Body of pancreas (tissue), 4 donors: ENCODE results near the gene TGM1. TPM values are rescaled to one million over a fixed set of nuclear protein-coding genes. Genes with fewer than 3 reads are reported as not detected.

ENCODE experiments used
- ATAC-seq: fragments of 150-250 bp; one replicate; pipeline ENCODE4 v1.9.1; 2016
- DNase-seq, 4 donors: peaks; one replicate each; pipeline ENCODE4 v3.0.0-alpha.2; 2019
- H3K27ac ChIP-seq, 4 donors: fragments of 200-600 bp; sonication (generic); 1 replicate in 3 of 4; 2 replicates in 1 of 4; pipeline versions ENCODE4 v1.5.1 to v1.6.1; 2016 to 2019; ENCODE audit warnings: mild to moderate bottlenecking in 1 of 4, mixed read lengths in 1 of 4, moderate library complexity in 1 of 4
- H3K27me3 ChIP-seq, 2 donors: fragments of 200-600 bp; sonication (generic); one replicate each; pipeline ENCODE4 v1.6.0; 2016; ENCODE audit warnings: mild to moderate bottlenecking in 1 of 2
- H3K36me3 ChIP-seq, 2 donors: fragments of 200-600 bp; sonication (generic); replicated peaks in 1 of 2; 2 replicates each; pipeline ENCODE4 v1.5.1; 2016; ENCODE audit warnings: low read depth in 2 of 2; ENCODE audit not compliant: insufficient read depth in 1 of 2
- H3K4me1 ChIP-seq: fragments of 200-600 bp; sonication (generic); one replicate; pipeline ENCODE4 v1.6.0; 2016
- H3K4me3 ChIP-seq, 2 donors: fragments of 200-600 bp; sonication (generic); 1 replicate in 1 of 2; 2 replicates in 1 of 2; pipeline ENCODE4 v1.5.1; 2016 to 2019
- H3K9me3 ChIP-seq, 3 donors: fragments of 200-600 bp; sonication (generic); 1 replicate in 2 of 3; 2 replicates in 1 of 3; pipeline ENCODE4 v1.5.1; 2016
- CTCF ChIP-seq, 7 experiments: fragments of 450-650 bp in 4 of 7; fragments of 200-600 bp in 3 of 7; sonication (generic) in 3 of 7; IDR thresholded peaks; one replicate each; pipeline ENCODE4 v1.5.1; 2016 to 2019; ENCODE audit warnings: antibody characterized with exemption in 7 of 7
- POLR2A ChIP-seq, 3 donors: fragments of 450-650 bp; IDR thresholded peaks; one replicate each; pipeline ENCODE4 v1.6.1; 2016; ENCODE audit warnings: antibody characterized with exemption in 3 of 3, mild to moderate bottlenecking in 2 of 3
- WGBS, 2 donors: methylation state at CpG; one replicate each; pipeline ENCODE4 v1.1.5; 2017; 5-methylcytosine and 5-hydroxymethylcytosine counted together
- intact Hi-C: fragments of 100-400 bp; cut with DNase I; formaldehyde crosslinking; loops from one replicate; pipeline ENCODE4 v1.15.1; 2023
- total RNA-seq, 2 donors: library from RNA; depleted of rRNA; stranded (reverse); fragments of >200 nt; gene quantifications; one replicate each; pipeline ENCODE4 v1.1.0, GENCODE V29; 2016

The TGM1 gene
- total RNA-seq, 2 donors from 2014 or later, result 2.9 to 13.8 TPM

GRCh38 chr14:24307156-24307574, 44.2 kb upstream of the TGM1 start:
- Histone ChIP-seq H3K9me3 (no peaks in the 10 kb centered on the region), H3K27me3 (no peaks in the 10 kb centered on the region), H3K4me3 (no peak overlapping the region), H3K27ac (peak overlapping the region; percentile 77 to 92 (median 82)), H3K4me1 (peaks cover 62% of the 10 kb centered on the region), H3K36me3 (peaks cover 6 to 32% of the 10 kb centered on the region in 2 donors)
- ATAC-seq, result no peak
- TF ChIP-seq CTCF (IDR thresholded peaks at IDR 0.05) (no peak), POLR2A (IDR thresholded peaks at IDR 0.05) (no peak)
- intact Hi-C loops, result no loop called here
- peak in 1 of 4 donors; percentile 50 for DNase-seq
- 74 to 75% methylated on average over 10 to 11 of the region's 11 CpGs for WGBS, 2 donors

- TF ChIP-seq CTCF (IDR thresholded peaks at IDR 0.05) (no peak), POLR2A (IDR thresholded peaks at IDR 0.05) (no peak)
- Histone ChIP-seq H3K27ac (no peak overlapping the region), H3K4me1 (peaks cover 51% of the 10 kb centered on the region), H3K9me3 (no peaks in the 10 kb centered on the region), H3K36me3 (peaks cover 6 to 35% of the 10 kb centered on the region in 2 donors), H3K4me3 (no peak overlapping the region), H3K27me3 (no peaks in the 10 kb centered on the region)
- DNase-seq, result no peak
- WGBS, 2 donors, result 91 to 94% methylated on average over 8 to 11 of the region's 11 CpGs
- intact Hi-C loops, result no loop called here
- no peak for ATAC-seq
Measured at GRCh38 chr14:24304019-24304387, 41.0 kb upstream of the TGM1 start.

GRCh38 chr14:24300326-24300980, 37.5 kb upstream of the TGM1 start:
- intact Hi-C loops, result no loop called here
- no peak for ATAC-seq

GRCh38 chr14:24299255-24300191, 36.5 kb upstream of the TGM1 start, which contains the start of the genes DHRS1 and NOP9:
DHRS1 (minus strand) TSS chr14:24299780; CDS start chr14:24299106, 674 bp downstream.
NOP9 (plus strand) TSS chr14:24299850; CDS start chr14:24299955, 105 bp downstream.
- no peaks in the 10 kb centered on the region for H3K27me3 ChIP-seq
- peak; percentile 95 for ATAC-seq
- H3K4me1 ChIP-seq, result peaks cover 45% of the 10 kb centered on the region
- peak within 1 kb of the TSS; percentile 61 to 91 (median 85) for H3K27ac ChIP-seq
- H3K9me3 ChIP-seq, result no peaks in the 10 kb centered on the region
- intact Hi-C loops, result no loop called here
- peak; percentile 91 to 94 (median 93) for DNase-seq
- TF ChIP-seq POLR2A (IDR thresholded peaks at IDR 0.05) (peak in 2 of 3 donors; percentile 74 to 82), CTCF (IDR thresholded peaks at IDR 0.05) (peak in 2 of 7 experiments; percentile 12 to 16)
- peak within 1 kb of the TSS; percentile 89 to 95 for H3K4me3 ChIP-seq
- 0% methylated on average over 2 to 70 of the region's 75 CpGs for WGBS, 2 donors
- peaks cover 6 to 24% of the 10 kb centered on the region in 2 donors for H3K36me3 ChIP-seq

More at GRCh38 chr14:24300326-24300980, 37.5 kb upstream of the TGM1 start:
- peaks cover 6 to 31% of the 10 kb centered on the region in 2 donors for H3K36me3 ChIP-seq
- no peak for DNase-seq
- no peaks in the 10 kb centered on the region for H3K27me3 ChIP-seq
- H3K4me1 ChIP-seq, result peaks cover 45% of the 10 kb centered on the region
- peak overlapping the region; percentile 89 to 95 for H3K4me3 ChIP-seq
- 19 to 20% methylated on average over 12 to 16 of the region's 16 CpGs for WGBS, 2 donors
- no peaks in the 10 kb centered on the region for H3K9me3 ChIP-seq
- H3K27ac ChIP-seq, result peak overlapping the region; percentile 61 to 91 (median 85)
- TF ChIP-seq POLR2A (IDR thresholded peaks at IDR 0.05) (no peak), CTCF (IDR thresholded peaks at IDR 0.05) (no peak)
